Common myeloid progenitor, CD34-positive (primary cell): Measurements from ENCODE around the gene PLCH2.

Experiments
- CTCF ChIA-PET: fragments of 350-600 bp; sonication (Branson Sonifier 250); formaldehyde crosslinking; loops from one replicate; lab custom pipeline; 2021; ENCODE audit warnings: antibody characterized with exemption; lab: Charles Lee
- POLR2A ChIA-PET: fragments of 350-600 bp; sonication (Branson Sonifier 250); formaldehyde crosslinking; loops from one replicate; lab custom pipeline; 2021; ENCODE audit warnings: antibody characterized with exemption; lab: Charles Lee
- DNase-seq, 3 donors: peaks; one replicate each; pipeline versions ENCODE4 v3.0.0 to v3.0.0-alpha.2; 2013
- H3K27ac ChIP-seq, 2 experiments: 1 replicate in 1 of 2; 2 replicates in 1 of 2; pipeline ENCODE4 v1.7.0; 2013; ENCODE audit warnings: inconsistent platforms in 2 of 2, low read length in 2 of 2, mild to moderate bottlenecking in 2 of 2, low read depth in 1 of 2, moderate library complexity in 1 of 2; ENCODE audit not compliant: severe bottlenecking in 2 of 2, insufficient read depth in 1 of 2, poor library complexity in 1 of 2
- H3K27me3 ChIP-seq, 5 experiments: replicated peaks in 2 of 5; 1 replicate in 3 of 5; 2 replicates in 2 of 5; pipeline versions ENCODE4 v1.6.1 to v1.7.0; 2013; ENCODE audit warnings: low read length in 4 of 5, mild to moderate bottlenecking in 2 of 5, moderate library complexity in 2 of 5, inconsistent platforms in 1 of 5; ENCODE audit not compliant: insufficient read depth in 5 of 5, control insufficient read depth in 4 of 5
- H3K36me3 ChIP-seq, 4 experiments: 1 replicate in 2 of 4; 2 replicates in 2 of 4; pipeline versions ENCODE4 v1.6.1 to v1.7.0; 2013; ENCODE audit warnings: low read length in 3 of 4, control low read depth in 1 of 4, mild to moderate bottlenecking in 1 of 4; ENCODE audit not compliant: control insufficient read depth in 4 of 4, insufficient read depth in 4 of 4
- H3K4me1 ChIP-seq, 4 experiments: 1 replicate in 3 of 4; 2 replicates in 1 of 4; pipeline versions ENCODE4 v1.6.1 to v1.7.1; 2013; ENCODE audit warnings: low read length in 3 of 4, mild to moderate bottlenecking in 3 of 4, control low read depth in 1 of 4, inconsistent platforms in 1 of 4, moderate library complexity in 1 of 4; ENCODE audit not compliant: control insufficient read depth in 4 of 4, insufficient read depth in 4 of 4; ENCODE audit errors: control extremely low read depth in 1 of 4
- H3K4me3 ChIP-seq, 7 experiments: 1 replicate in 4 of 7; 2 replicates in 3 of 7; pipeline versions ENCODE4 v1.5.1 to v1.7.0; 2013; ENCODE audit warnings: mild to moderate bottlenecking in 7 of 7, low read length in 6 of 7, moderate library complexity in 6 of 7, inconsistent platforms in 2 of 7, low read depth in 2 of 7, control low read depth in 1 of 7; ENCODE audit not compliant: insufficient read depth in 4 of 7, control insufficient read depth in 1 of 7; ENCODE audit errors: extremely low read depth in 1 of 7
- H3K9me3 ChIP-seq, 5 experiments: 1 replicate in 4 of 5; 2 replicates in 1 of 5; pipeline versions ENCODE4 v1.6.1 to v1.7.1; 2013; ENCODE audit warnings: low read length in 4 of 5, mild to moderate bottlenecking in 2 of 5, inconsistent platforms in 1 of 5, low read depth in 1 of 5, moderate library complexity in 1 of 5; ENCODE audit not compliant: control insufficient read depth in 4 of 5, insufficient read depth in 2 of 5; ENCODE audit errors: control extremely low read depth in 1 of 5
- WGBS: methylation state at CpG from one replicate; pipeline ENCODE4 v1.1.5; 2013; ENCODE audit not compliant: insufficient coverage; 5-methylcytosine and 5-hydroxymethylcytosine counted together

PLCH2 gene

DNA sequence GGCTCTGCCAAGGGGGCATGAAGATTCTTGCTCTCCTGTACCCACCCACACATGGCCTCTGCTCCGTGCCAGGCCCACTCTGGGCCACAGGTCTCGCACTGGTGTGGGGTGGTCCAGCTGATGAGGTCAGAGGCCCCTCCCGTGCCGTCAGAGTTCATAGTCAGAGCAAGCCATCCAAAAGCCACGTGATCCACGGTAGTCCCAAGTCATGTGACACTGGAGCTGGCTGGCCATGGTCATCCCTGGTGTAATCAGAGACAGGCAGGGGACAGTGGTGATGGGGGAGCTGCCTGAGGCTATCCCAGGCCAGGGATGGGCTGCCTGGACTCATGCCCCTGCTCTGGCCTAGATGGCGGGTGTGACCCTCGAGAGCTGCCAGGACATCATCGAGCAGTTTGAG lies 10.5 kb downstream of the PLCH2 start:
- DNase-seq, result no peak
- no peaks in the 10 kb centered on the region for H3K27me3 ChIP-seq
- no peak overlapping the region for H3K27ac ChIP-seq
- no peaks in the 10 kb centered on the region for H3K4me1 ChIP-seq
- peaks cover 0 to 15% (median 9%) of the 10 kb centered on the region in 5 experiments for H3K9me3 ChIP-seq
- 92% methylated on average over 7 of the region's 9 CpGs for WGBS
- H3K36me3 ChIP-seq, result no peaks in the 10 kb centered on the region
- ChIA-PET CTCF (no interaction called here), POLR2A (no interaction called here)
- H3K4me3 ChIP-seq, result no peak overlapping the region

GRCh38 chr1:2488688-2489087 lies 12.6 kb downstream of the PLCH2 start:
- H3K4me1 ChIP-seq, result peaks cover 0 to under 1% (median under 1%) of the 10 kb centered on the region in 4 experiments
- no peak for DNase-seq
- H3K9me3 ChIP-seq, result peaks cover 0 to 15% (median 9%) of the 10 kb centered on the region in 5 experiments
- ChIA-PET POLR2A (no interaction called here), CTCF (interaction anchor here (1.4 kb wide), 1 partner anchor 21 kb away, joined by 3 read pairs; no protein-coding TSS in a partner anchor)
- WGBS, result 95% methylated on average over 2 of the region's 2 CpGs
- no peak overlapping the region for H3K27ac ChIP-seq
- no peak overlapping the region for H3K4me3 ChIP-seq
- H3K36me3 ChIP-seq, result no peaks in the 10 kb centered on the region
- peaks cover 0 to 3% (median 0%) of the 10 kb centered on the region in 5 experiments for H3K27me3 ChIP-seq

- H3K27ac ChIP-seq, result no peak overlapping the region
- H3K36me3 ChIP-seq, result no peaks in the 10 kb centered on the region
- H3K27me3 ChIP-seq, result peaks cover 0 to 5% (median 0%) of the 10 kb centered on the region in 5 experiments
- ChIA-PET POLR2A (interaction anchor here (0.6 kb wide), 1 partner anchor 933 kb away, joined by 3 read pairs; no protein-coding TSS in a partner anchor), CTCF (no interaction called here)
- H3K9me3 ChIP-seq, result peaks cover 0 to 15% (median 9%) of the 10 kb centered on the region in 5 experiments
- DNase-seq, result no peak
- H3K4me1 ChIP-seq, result peaks cover 0 to 6% (median 2%) of the 10 kb centered on the region in 4 experiments
- H3K4me3 ChIP-seq, result no peak overlapping the region
- WGBS, result 91% methylated on average over 9 of the region's 14 CpGs
Measured at GRCh38 chr1:2489615-2490014, 13.5 kb downstream of the PLCH2 start.

DNA sequence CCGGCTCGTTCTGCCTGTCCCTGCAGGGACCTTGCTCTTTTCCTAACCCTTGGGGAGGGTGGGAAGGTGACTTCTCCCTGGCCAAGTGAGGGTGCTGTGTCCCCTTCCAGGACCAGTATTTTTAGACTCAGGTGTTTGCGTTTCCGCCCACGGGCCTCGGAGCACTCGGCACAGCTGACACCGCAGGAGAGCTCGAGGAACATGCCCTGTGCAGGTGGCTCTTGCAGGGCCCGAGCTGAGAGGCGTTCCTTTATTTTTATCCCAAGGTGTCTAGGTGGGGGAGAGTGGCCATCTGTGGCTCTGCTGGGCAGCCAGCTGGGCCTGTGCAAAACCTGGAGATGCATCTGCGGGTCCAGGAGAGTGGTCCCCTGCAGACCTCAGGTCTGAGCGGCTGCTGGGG lies 16.0 kb downstream of the PLCH2 start:
- Histone ChIP-seq H3K4me1 (peaks cover 0 to 6% (median 2%) of the 10 kb centered on the region in 4 experiments), H3K9me3 (peaks cover 0 to 15% (median 9%) of the 10 kb centered on the region in 5 experiments), H3K4me3 (no peak overlapping the region), H3K36me3 (no peaks in the 10 kb centered on the region), H3K27me3 (peaks cover 0 to 5% (median 0%) of the 10 kb centered on the region in 5 experiments), H3K27ac (no peak overlapping the region)
- ChIA-PET POLR2A (no interaction called here), CTCF (no interaction called here)
- WGBS, result 80% methylated on average over 10 of the region's 13 CpGs
- no peak for DNase-seq

DNA sequence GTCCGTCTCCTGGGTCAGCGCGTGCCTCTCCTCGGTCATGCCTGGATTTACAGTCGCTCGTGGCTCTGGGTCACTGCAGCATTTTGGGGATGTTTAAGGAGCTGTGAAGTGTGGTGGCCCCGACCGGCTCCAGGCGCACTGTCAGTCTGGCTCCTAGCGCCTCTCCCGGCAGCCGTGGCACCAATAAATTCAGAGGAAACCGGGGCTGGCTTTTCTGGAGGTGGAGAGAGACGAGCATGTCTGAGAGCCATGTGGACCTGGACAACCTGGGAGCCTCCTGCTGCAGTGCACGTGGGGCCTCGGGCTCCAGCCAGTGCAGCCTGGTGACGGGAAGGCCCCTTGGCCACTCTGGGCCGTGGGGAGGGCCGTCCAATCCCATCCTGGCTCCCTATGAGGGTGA lies 17.1 kb downstream of the PLCH2 start:
- DNase-seq, result no peak
- ChIA-PET CTCF (no interaction called here), POLR2A (no interaction called here)
- Histone ChIP-seq H3K4me1 (peaks cover 0 to 6% (median 2%) of the 10 kb centered on the region in 4 experiments), H3K27me3 (peaks cover 0 to 5% (median 0%) of the 10 kb centered on the region in 5 experiments), H3K27ac (no peak overlapping the region), H3K9me3 (peaks cover 0 to 12% (median 8%) of the 10 kb centered on the region in 5 experiments), H3K4me3 (no peak overlapping the region), H3K36me3 (no peaks in the 10 kb centered on the region)
- WGBS, result 84% methylated on average over 17 of the region's 19 CpGs

DNA sequence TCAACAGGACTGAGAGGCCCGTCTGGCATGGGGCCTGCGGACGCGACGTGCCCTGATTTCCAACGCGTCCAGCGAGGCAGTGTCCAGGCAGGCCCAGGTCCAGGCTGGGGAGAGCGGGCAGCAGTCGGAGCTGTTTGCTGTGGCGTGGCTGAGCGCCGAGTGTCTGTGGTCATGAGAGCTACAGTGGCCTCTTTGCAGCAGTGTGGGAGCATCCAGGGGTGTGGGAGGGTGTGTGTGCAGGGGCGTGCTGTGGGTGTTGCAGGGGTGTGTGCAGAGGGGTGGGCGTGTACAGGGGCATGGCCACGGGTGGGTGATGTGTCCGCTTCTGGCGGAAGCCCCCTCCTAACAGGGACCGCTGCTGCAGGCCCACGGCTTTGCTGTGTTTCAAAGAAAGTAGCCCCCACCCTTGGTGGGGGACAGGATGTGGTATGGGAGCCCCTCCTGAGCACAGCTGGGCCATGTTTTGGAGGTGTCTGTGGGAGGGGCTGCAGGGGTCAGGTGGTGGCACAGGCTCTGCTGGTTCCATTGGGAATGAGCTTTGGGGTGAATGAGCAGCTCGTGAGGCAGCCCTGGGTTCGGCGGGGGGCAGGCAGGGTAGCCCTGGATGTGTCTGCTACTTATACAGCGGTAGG lies 17.7 kb downstream of the PLCH2 start:
- WGBS, result 70% methylated on average over 22 of the region's 24 CpGs
- Histone ChIP-seq H3K4me1 (peaks cover 0 to 6% (median 2%) of the 10 kb centered on the region in 4 experiments), H3K4me3 (no peak overlapping the region), H3K27ac (no peak overlapping the region), H3K9me3 (peaks cover 0 to 7% (median 6%) of the 10 kb centered on the region in 5 experiments), H3K27me3 (peaks cover 0 to 5% (median 0%) of the 10 kb centered on the region in 5 experiments), H3K36me3 (no peaks in the 10 kb centered on the region)
- DNase-seq, result no peak
- POLR2A ChIA-PET, result no interaction called here
- CTCF ChIA-PET, result no interaction called here

DNA sequence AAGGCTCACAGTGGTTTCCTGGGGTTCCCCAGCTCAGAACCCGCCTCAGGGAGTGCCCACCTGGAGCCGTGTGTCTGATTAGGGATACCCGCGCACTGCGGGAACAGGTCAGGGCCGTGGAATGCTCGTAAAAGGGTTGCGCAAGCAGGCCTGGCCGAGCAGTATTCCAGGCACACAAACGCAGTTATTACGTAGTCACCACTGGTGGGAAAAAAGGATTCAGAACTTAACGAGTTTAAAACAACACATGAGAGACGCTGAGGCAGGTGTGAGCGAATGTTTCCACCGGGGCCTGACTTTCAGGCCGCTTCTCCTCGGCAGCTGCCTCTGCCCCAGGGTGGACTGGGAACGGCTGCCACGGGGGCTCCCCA lies 18.2 kb downstream of the PLCH2 start:
- CTCF ChIA-PET, result no interaction called here
- H3K9me3 ChIP-seq, result peaks cover 0 to 3% (median 2%) of the 10 kb centered on the region in 5 experiments
- H3K4me1 ChIP-seq, result peaks cover 0 to 7% (median 3%) of the 10 kb centered on the region in 4 experiments
- H3K27ac ChIP-seq, result no peak overlapping the region
- DNase-seq, result no peak
- H3K27me3 ChIP-seq, result peaks cover 0 to 5% (median 0%) of the 10 kb centered on the region in 5 experiments
- H3K36me3 ChIP-seq, result no peaks in the 10 kb centered on the region
- H3K4me3 ChIP-seq, result no peak overlapping the region
- WGBS, result 91% methylated on average over 19 of the region's 19 CpGs
- POLR2A ChIA-PET, result no interaction called here
